NCI-H82 treated with DMSO at 0.1 percent for 48 hours (cell line): ENCODE measurements around the gene PLAU.

Experiments used
- DNase-seq: peaks from one replicate; lab custom pipeline; 2025; ENCODE audit not compliant: unreplicated experiment; lab: John Stamatoyannopoulos, UW

The PLAU gene

DNA sequence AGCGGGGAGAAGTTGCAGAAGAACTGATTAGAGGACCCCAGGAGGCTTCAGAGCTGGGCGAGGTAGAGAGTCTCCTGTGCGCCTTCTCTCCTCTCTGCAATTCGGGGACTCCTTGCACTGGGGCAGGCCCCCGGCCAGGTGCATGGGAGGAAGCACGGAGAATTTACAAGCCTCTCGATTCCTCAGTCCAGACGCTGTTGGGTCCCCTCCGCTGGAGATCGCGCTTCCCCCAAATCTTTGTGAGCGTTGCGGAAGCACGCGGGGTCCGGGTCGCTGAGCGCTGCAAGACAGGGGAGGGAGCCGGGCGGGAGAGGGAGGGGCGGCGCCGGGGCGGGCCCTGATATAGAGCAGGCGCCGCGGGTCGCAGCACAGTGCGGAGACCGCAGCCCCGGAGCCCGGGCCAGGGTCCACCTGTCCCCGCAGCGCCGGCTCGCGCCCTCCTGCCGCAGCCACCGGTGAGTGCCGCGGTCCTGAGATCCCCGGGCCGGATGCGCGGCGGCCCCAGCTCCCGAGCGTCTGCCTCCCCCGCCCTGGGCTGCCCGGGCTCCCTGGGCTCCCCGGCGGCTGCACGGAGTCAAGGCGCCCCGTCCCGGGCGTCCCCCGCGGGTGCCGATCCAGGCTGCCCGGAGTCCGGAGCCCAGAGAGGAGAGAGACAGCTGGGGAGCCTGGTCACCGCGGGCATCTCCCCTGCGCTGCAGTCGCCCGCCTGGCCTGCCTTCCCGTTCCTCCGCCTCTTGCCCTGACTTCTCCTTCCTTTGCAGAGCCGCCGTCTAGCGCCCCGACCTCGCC, at the start of gene PLAU:
PLAU (plus strand) TSS at position 369 of the 789 bp plus-strand sequence. CDS start 424 bp downstream, outside the sequence.
- DNase-seq = no peak

DNA sequence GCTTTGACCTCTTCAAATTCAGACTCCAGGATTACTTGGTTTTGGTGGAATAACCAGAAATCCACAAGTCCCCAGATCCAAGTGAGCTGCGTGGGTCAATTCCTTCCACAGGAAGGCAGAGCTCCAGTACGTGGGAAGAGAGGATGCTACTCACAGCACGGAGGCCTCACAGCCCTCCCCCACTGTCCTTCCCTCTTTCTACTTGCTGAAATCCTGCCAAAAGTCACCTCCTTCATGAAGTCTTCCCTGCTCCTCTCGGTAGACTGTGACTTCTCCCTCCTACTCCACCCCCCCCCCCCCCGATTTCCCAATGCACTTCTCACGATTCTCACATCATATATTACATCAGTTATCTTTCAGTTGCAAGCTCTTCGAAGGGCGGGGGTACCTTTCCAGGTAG, 48.9 kb upstream of the PLAU start:
- no peak for DNase-seq

DNA sequence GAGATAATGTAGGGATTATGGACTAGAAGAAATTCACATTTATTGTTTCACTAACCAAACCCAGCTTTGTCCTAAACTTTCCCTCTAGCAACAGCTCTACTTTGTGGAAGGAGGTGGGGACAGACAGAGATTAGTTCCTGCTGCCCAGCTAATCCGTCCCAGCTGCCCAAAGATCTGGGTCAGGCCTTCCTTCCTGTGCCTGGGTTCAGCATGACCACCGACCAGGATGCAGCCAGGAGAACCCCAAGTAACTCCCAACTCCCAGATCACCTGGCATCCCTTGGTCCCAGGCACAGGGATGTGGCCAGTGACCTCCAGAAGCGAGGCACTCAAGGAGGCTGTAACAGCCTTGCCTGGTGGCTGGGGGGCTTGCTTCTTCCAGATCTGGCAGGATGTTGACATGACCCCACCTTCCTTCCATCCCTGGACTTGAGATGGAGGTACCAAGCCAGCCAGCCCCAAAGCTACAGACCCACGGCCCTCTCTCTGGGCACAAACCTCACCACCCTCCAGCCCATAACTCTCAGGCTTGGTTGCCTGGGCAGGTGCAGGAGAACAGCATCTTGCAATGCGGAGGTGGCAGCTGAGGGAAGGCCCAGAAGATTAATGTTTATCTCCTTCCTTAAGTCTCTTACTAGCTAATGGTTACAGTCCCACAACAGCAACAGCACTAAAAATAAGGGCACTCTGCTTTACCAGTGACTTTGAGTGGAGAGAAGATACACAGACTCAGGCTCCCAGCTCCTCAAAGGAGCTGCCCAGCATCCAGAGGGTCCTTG, 47.7 kb upstream of the PLAU start:
- DNase-seq = peak; percentile 68

DNA sequence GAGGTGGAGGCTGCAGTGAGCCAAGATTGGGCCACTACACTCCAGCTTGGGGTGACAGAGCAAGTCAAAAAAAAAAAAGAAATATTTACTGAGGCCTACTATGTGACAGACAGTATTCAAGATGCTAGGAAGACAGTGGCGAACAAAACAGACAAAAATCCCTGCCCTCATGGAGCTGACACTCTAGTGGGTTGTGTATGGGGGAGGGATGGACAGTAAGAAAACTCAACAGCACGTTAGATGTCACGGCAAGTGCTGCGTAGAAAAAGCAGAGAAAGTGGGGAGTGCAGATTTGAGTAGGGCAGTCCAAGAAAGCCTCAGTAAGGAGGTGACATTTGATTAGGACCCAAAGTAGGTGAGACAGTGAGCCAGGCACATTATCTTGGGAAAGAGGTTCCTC, 46.7 kb upstream of the PLAU start:
- DNase-seq = no peak

DNA sequence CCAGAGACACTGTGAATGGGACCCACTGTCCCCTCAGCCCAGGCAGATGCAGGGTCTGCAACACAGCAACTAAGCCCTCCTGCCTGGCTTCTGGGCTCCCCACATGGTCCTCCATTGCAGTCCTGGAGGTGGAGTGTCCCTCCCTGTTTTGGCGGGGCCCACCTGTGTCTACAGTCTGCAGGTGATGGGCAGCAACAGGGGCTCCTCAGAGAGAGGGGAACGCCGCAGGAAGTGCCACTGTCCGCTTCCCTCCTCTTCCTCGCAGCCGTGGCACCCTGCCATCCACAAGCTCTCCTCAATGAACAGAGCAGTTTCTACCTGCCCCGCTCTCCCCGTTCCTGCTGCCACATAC, 45.8 kb upstream of the PLAU start:
- DNase-seq = no peak

DNA sequence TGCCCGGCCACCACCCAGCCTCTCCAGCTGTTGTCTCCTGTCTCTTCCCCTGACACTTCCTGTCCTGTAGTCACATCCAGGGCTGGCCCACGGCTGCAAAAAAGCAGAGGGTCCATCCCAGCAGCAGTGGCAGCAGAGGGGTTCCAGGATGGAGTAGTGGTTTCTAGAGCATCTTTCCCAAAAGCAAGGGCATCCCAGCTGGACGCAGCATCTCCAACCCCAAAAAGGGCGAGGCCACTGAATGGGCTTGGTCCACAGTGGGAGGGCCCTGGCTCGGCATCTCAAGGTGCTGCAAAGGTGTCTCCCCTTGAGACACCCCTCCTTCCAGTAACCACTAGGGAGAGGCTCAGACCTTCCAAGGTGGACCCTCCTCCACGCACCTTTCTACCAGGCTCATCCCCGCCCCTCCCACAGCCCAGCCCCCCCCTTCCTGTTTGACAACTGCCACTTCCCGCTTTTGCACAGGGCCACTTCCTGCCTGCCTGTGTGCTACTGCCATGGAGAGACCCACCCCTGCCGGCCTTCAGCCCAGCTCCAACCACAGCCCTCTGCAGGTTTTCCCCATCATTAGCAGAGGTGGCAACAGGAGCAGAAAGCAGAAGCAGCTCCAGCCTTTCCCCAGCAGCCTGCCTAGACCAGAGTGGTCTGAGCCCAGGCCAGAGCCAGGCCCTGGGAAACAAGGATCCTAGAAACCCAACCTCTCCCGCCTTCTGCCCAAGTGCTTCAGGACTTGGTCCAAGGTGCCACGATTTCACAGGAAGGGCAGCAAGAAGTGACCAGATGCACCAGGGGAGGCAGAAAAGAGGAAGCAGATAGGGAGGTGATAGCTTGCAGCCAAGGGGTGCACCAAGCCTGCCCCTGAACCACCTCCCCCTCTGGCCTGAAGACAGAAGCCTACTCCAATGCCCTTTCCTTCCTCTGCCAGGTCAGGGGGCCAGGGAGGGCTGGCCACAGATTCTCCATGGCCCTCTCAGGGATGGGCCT, 45.2 kb upstream of the PLAU start:
- DNase-seq = no peak

DNA sequence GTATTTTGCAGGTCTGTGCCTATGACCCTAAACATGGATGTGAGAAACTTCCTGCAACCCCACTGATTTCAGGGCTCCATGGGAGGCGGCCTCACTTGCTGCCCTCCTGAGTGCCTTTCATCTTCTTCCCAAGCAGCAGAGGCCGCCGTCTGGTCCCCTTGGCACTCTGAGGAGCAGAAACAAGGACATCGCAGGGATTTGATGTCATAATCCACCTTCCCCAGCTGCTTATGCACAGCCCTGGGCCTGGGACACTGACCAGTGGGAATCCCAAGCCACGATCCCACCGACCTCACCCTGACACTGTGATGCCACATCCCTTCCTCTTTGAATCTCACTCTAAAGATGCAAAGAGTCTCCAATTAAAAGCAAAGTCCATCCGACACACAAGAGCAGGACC, 44.3 kb upstream of the PLAU start:
- no peak for DNase-seq

DNA sequence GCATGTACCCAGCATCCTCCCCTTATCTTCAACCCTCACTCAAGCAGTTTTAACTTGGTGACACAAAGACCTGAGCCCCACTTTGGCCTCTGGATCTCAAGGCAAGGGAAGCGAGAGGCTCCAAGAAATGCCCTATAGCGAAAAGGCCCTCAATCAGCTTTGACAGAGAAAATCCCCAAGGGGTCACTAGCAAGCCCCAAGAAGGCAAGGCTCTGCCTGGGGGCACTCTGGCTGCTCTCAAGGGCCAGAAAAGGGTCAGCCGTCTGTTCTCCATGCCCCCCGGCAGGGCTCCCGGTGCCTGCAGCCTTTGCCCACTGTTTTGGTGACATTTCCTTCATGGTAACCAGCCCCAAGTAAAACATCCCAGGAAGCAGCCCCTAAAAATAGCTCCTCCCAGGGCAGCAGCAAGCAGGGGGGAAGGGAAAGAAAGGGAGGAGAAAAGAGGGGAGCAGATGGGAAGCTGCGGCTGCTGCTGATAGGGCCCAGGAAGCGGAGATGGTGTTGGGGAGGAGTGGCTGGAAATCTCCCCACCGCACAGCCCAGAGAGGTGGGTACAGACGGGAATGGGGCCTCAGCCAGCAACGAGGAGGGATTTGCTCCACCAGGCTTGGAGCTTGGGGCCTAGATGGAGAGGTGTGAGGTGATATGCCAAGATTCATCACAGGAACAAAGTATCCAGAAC, 43.7 kb upstream of the PLAU start:
- no peak for DNase-seq

DNA sequence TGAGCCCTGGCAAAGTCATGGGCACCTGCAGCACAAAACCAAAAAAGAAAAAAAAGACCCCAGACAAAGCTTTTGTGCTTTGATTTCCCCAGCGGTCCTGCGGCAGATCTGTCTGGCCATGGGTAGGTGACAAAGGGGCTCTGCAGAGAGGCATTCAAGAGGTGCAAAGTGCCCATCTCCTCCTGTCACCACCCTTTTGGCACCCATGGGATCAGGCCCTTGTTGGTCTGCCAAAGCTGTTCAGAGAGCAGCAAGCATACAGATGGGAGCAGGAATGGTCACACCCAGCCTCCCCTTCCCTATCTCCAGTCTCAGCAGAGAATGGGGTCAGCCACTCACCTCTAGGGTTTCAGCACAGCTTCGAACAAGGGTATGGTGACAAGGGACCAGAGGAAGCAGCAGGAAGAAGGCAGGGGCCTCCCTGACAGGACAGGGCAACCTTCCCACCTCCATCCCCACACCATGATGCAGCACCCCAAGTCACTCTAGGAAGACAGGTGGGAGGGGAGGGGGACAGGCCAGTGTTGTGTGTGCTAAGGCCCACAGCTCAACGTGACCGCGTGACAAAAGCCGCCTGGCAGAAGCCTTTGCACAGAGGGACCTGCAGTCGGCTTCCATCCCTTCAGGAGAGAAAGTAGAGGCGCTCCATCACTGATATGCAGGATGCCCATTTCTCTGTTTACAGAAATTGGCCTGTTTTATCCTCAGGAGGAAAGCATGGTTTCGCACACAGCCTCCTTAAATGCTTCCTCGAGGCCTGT, 42.9 kb upstream of the PLAU start:
- no peak for DNase-seq

DNA sequence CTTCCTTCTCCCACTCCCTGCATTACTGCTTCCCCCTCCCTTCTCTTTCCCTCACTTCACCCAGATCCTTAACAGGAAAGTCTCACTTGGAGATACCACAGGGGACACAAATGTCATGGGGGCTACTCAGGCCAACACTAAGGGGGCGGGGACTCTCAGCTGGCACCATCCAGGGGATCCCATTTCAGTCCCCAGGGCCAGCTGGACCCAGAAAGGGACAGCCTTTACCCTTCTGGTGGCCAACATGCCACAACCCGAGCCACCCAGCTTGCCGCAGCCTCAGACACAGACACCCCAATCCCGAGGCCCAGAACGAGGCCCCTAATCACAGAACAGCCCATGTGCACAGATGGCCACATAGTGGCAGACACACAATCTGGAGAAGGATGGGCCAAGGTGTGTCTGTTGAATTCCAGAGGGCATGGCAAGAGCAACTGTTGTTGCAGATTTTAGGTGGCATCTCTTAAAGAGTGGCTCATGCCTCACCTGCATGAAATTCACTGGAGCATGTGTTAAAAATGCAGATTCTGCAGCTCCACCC, 42.2 kb upstream of the PLAU start:
- DNase-seq = no peak

DNA sequence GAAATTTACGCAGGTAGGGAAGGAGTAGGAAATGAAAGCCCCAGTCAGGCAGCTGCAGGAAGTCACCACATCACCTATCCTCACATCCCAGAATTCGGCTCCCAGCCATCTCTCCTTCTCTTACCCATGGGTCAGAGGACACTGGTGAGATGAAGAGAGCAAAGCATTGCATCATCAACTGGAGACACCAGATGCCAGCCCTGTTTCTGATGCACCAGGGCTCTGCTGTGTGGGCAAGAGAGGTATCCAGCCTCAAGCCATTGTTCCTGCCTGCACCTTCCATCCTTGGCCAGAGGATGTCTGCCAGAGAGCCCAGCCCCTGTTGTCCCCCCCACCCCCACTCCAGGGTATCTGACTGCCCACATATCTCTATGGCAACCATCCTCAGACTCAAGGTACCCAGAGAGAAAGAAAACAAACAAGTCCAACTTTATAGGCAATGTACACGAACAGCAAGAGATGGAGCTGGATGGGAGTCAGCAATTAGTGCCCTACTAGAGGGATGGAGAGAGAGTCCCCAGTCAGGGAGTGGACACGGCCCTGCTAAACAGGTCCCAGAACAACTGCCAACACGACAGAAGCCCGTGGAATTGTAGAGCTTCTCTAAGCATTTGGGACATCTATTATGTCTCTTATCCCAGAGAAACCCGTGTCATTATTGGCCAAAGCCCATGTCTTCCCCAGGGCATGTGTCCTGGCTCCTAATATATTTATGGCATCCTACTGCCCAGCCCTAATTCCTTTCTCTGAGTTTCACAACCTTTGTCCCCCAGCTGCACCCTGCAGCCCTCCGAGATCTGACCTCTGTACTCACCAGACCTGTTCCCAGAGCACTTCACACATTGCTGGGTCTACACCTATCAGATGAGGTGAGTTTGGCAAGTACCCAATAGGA, 39.4 kb upstream of the PLAU start:
- no peak for DNase-seq

DNA sequence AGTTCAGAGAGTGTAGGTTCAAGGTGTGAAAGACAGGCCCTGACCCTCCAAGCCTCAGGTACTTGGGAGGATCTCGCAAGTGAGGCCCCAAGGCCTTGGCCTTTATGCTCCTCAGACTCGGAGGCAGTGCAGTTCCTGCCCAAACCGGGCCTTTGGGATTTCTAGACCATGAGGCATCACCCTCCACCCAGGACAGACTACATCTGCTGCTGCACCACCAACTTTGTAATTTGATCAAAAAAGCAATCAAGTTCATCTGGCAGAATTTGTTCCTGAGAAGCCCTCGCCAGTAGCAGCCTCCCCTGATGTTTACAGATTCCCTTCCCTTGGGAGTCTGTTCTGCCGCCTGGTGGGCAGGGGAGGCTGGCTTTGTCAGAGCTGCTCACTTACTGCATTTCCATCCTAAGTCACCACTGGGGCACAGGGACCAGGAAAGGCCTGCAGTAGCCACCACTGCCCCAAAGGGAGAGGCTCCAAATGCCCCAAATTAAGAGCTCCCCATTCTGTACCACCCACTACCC, 38.7 kb upstream of the PLAU start:
- no peak for DNase-seq

DNA sequence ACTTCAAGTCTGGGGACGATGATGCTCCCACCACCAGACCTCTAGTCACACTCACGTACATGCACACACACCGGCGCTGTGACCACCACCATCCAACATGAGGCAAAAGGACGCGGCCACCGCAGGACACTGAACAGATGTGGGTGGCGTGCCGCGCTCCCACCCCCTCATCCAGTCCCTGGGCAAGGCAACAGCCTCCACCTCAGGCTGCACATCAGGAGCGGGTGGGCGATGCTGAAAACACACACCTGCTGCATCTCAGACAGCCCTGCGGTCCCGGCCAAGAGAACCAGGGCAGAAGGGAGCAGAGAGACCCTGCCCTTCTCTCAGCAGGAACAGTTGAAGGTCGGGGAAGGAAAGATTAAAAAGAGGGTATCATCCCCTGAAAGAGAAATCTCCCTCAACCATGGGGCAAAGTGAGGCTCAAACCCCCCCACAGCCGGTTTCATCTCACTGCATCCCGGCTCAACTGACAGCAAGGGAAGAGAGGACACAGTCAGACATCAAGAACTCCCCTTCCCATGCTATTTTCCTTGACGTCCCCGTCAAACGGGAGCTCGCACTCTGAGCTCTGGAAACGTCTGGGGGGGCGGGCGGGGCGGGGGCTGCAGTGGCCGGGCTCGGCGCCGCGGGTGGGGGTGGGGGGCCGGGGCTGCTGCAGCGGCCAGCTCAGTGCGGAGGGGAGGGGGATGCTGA, 37.6 kb upstream of the PLAU start:
- DNase-seq = no peak

DNA sequence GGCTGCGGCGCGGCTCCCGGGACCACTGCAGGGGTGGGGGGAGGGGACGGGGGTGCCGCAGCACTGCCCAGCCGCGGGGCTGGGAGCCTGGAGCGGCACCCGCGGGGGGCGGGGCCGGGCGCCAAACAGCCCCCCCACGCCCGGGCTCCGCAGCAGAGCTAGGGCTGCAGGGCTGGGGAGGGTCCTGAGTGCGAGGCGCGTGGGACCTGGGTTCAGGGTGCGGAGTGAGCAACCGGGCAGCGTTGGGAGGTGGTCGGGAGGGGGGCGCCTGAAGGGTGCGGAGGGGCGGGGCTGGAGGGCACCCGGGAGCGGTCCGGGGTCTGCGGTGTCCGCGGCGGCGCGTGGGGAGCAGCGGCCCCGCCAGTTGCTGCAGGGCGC, 37.1 kb upstream of the PLAU start:
- no peak for DNase-seq

DNA sequence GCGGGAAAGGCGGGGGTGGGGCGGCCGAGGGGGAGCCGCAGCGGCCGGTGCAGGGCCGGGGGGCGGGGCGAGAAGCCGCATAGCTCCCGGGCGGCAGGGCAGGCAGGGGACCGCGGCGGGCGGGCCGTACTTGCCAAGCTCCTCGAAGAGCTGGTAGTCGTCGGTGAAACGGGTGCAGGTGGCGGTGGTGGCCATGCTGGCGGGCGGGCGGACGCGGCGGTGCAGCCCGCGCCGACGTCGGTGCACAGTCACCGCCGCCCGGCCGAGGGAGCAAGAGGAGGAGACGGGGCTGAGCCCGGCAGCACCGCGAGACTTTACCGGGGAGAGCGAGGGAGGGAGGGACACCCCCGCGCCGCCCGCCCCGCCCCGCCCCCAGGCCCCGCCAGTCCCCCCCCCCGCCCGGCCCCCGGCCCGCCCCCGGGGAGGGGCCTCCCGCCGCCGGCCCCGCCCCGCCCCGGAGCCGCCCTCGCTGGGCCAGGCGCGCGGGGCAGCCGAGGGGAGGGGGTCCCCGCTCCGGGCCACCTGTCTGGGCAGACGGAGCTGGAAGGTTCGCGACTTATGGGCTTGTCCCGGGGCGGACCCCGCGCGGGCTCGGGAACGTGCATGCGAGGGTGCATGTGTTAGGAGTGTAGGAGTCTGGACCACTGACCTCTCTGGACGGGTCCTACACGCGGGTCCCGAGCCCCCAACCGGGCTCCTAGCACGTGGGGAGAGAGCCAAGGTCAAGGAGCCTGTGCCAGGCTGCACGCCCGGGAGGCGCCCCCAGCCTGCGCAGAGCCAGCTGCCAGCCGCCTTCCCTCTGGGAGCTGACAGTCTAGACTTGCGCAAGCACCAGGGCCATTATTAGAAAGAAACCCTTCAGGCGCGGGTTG, 36.4 kb upstream of the PLAU start, which contains the start of gene CAMK2G:
CAMK2G (minus strand) TSS at position 289 of the 872 bp plus-strand sequence; CDS start at position 195, 94 bp downstream.
- DNase-seq = peak; percentile 9

DNA sequence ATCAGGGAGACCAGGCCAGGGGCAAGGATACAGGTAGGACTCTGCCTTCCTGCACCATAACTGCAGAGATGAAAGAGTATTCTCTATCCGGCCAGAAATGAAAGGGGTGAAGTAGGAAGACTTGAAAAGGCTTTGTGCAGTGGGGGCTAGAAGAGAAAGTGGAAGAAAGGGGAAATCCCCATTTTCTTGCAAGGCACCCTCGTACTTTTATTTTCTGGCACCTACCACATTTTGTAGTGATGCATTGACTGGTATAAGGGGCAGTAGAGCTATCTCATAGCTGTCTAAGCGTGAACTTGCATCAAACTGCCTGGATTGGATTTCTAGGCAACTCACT, 35.8 kb upstream of the PLAU start:
- no peak for DNase-seq

DNA sequence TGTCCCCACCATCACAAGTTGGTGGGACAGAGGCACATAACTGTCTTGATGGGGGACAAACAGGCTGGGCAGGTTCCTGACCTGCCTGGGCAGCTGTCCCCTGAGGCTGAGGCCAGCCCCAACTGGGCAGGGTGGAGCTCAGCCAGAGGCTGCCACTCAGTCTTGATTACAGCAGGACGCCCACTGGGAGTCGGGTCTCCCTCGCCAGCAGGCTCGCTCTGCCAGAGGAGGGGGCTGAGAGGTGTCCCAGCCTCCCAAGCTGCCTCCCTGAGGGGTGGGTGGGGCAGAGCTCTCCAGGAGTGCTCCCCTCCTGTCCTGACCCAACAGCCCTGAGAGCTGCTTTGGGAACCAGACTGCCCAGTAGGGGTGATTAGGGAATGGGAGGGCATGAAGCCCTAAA, 34.8 kb upstream of the PLAU start:
- DNase-seq = no peak
